ENCODE results near the gene POLR2B.
"Not testable (repeated sequence)": the region's sequence is repeated elsewhere in the genome, so short reads cannot be mapped to it uniquely, and the experiment has no call there.

Gene POLR2B

GRCh38 chr4:56986952-56987351 is 8.3 kb downstream of the POLR2B start:
- no peak for DNase-seq (ENCODE audit: low spot score)

GRCh38 chr4:56990109-56990905 is 11.6 kb downstream of the POLR2B start:
- DNase-seq (ENCODE audit: low spot score), result no peak

DNA sequence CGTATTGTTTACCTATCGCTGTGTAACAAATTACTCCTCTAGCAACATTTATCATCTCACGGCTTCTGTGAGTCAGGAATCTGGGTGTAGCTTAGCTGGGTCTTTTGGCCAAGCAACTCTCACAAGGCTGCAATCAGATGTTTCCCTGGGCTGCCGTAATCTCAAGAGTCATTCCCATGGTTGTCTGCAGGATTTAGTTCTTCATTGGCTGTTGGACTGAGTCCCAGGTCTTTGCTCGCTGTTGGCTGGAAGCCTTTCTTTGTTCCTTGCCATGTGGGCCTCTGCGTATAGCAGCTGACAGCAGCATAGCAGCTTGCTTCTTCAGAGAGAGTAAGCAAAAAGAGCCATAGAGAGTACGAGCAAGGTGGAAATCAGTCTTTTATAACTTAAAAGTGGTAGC is 16.8 kb downstream of the POLR2B start:
- peak; percentile 77 for DNase-seq (ENCODE audit: low spot score)

DNA sequence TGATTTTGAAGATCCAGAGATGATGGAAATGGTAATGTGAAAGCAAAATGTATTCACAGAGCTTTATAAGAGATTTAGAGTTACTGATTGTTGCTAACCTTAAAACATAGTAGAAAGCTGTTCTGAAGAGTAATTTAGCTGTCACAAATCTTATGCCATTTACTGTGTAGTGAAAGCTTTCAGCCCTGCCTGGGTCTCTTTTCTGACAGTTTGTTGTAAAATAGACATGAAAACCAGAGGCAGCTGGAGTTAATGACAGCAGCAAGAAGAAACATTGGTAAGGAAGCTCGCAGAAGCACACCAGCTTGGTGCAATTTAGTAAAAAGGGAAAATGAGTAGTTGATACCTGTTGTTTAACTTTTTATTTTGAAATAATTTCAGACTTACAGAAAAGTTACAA is 21.1 kb downstream of the POLR2B start:
- no peak for DNase-seq (ENCODE audit: low spot score)

GRCh38 chr4:57013543-57014120 is 34.9 kb downstream of the POLR2B start:
- DNase-seq (ENCODE audit: low spot score), result no peak

- no peak for DNase-seq (ENCODE audit: low spot score)
These were observed 40.3 kb downstream of the POLR2B start for GRCh38 chr4:57018980-57019379.

- DNase-seq (ENCODE audit: low spot score), result peak; percentile 67
These were observed 41.9 kb downstream of the POLR2B start for GRCh38 chr4:57020467-57021101.

- DNase-seq (ENCODE audit: low spot score), result peak; percentile 47
These were observed 44.4 kb downstream of the POLR2B start for GRCh38 chr4:57023104-57023503.

GRCh38 chr4:57034520-57034919 is 55.8 kb downstream of the POLR2B start:
- DNase-seq (ENCODE audit: low spot score), result no peak

GRCh38 chr4:57037982-57038604 is 59.4 kb downstream of the POLR2B start:
- DNase-seq (ENCODE audit: low spot score), result peak; percentile 70

- DNase-seq (ENCODE audit: low spot score), result peak; percentile 20
These were observed 60.6 kb downstream of the POLR2B start for GRCh38 chr4:57039345-57039744.

- no peak for DNase-seq (ENCODE audit: low spot score)
These were observed 61.8 kb downstream of the POLR2B start for GRCh38 chr4:57040510-57040909.

DNA sequence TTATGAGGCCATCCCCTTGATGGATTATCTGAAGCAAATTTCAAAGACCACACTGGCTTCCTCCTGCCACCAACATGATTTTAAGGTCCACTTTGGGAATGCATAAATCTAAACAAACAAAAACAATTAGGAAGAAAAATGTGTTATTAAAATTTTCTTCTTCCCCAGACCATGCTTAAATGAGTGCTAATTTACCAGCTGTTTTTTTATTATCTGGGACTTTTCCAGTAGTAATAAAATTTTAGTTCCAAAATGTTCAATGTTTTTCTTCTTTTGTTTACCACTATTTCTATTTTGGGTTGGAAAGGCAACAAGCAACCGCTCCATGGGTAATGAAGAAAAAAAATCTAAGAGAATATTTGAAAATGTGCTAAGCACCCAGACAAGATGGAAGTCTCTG is 62.3 kb downstream of the POLR2B start:
- no peak for DNase-seq (ENCODE audit: low spot score)

GRCh38 chr4:57042711-57043169 is 64.0 kb downstream of the POLR2B start:
- DNase-seq (ENCODE audit: low spot score), result peak; percentile 21

GRCh38 chr4:57043347-57044251 is 64.9 kb downstream of the POLR2B start:
- DNase-seq (ENCODE audit: low spot score), result peak; percentile 73

DNA sequence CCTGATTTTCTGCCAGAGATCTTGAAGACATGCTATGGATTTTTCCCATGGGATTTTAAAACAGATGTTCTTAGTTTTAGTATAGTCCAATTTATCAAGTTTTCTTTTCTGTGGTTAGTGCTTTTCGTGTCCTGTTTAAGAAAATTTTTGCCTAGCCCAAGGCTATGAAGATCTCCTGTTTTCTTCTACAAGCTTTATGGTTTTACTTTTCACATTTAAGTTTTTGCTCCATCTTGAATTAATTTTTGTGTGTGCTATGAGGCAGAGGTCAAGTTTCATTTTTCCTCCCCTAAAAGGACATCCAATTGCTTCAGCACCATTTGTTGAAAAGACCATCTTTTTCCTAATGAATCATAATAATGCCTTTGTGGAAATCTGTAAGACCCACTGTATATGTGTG is 65.6 kb downstream of the POLR2B start:
- DNase-seq (ENCODE audit: low spot score), result peak; percentile 27

DNA sequence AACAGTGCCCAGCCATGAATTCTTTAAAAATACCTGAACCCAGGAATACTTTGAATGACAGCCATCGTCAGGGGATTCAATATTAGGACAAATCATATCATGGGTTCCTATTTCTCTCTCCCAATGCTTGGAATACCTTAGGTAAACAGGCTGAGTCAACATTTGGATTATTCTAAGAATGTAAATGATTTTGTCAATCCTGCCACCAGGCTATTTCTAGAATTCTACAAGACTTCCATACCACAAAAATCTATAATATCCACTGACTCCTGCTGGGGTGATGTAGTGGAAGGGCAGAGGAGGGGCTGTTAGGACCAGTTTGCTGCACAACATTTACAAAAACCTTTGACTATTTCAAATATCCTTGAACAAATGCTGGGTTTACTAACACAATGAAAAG is 66.3 kb downstream of the POLR2B start:
- peak; percentile 41 for DNase-seq (ENCODE audit: low spot score)

DNA sequence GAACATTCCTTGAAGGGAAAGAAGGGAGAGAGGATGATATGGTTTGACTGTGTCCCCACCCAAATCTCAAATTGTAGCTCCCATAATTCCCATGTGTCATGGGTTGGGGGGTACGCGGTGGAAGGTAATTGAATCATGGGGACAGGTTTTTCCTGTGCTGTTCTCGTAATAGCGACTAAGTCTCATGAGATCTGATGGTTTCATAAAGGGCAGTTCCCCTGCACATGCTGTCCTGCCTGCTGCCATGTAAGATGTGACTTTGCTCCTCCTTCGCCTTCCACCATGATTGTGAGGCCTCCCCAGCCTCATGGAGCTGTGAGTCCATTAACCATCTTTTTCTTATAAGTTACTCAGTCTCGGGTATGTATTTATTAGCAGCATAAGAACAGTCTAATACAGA is 68.3 kb downstream of the POLR2B start:
- DNase-seq (ENCODE audit: low spot score), result not testable (repeated sequence)

GRCh38 chr4:57048590-57049304 is 70.1 kb downstream of the POLR2B start:
- no peak for DNase-seq (ENCODE audit: low spot score)

DNA sequence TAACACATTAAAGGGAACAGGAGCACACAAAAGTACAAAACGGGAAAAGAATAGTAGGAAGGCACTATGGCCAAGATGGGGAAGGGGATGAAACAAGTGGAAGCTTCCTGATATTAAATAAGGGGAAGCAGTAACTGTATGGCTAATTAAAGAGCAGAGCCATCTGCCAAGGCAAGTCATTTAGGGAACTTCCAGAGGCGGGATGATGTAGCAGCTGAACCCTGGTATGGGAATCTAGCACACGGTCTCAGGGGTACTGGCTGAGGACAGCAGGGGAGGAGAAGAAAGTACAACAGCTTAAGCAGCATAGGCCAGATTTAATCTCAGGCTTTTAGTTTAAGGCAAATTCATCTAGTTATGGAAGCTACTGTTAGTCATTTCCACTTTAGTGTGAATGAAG is 72.4 kb downstream of the POLR2B start:
- DNase-seq (ENCODE audit: low spot score), result no peak

- no peak for DNase-seq (ENCODE audit: low spot score)
These were observed 72.8 kb downstream of the POLR2B start for GRCh38 chr4:57051524-57051923.

Data from GM03348 (cell line).